Measurements from ENCODE around the gene RNF207.
"Not testable (repeated sequence)": the region's sequence is repeated elsewhere in the genome, so short reads cannot be mapped to it uniquely, and the experiment has no call there.

The RNF207 gene

GRCh38 chr1:6200188-6200809, 5.6 kb upstream of the RNF207 start:
- no peak for DNase-seq

- DNase-seq = no peak
Measured at GRCh38 chr1:6202256-6202655, 3.7 kb upstream of the RNF207 start.

GRCh38 chr1:6206520-6206855, 569 bp downstream of the RNF207 start:
- DNase-seq = no peak

GRCh38 chr1:6207075-6207885, 1.4 kb downstream of the RNF207 start:
- DNase-seq = no peak

- no peak for DNase-seq
Measured at GRCh38 chr1:6207921-6208320, 2.0 kb downstream of the RNF207 start.

- DNase-seq = no peak
Measured at GRCh38 chr1:6208723-6209660, 3.1 kb downstream of the RNF207 start.

DNA sequence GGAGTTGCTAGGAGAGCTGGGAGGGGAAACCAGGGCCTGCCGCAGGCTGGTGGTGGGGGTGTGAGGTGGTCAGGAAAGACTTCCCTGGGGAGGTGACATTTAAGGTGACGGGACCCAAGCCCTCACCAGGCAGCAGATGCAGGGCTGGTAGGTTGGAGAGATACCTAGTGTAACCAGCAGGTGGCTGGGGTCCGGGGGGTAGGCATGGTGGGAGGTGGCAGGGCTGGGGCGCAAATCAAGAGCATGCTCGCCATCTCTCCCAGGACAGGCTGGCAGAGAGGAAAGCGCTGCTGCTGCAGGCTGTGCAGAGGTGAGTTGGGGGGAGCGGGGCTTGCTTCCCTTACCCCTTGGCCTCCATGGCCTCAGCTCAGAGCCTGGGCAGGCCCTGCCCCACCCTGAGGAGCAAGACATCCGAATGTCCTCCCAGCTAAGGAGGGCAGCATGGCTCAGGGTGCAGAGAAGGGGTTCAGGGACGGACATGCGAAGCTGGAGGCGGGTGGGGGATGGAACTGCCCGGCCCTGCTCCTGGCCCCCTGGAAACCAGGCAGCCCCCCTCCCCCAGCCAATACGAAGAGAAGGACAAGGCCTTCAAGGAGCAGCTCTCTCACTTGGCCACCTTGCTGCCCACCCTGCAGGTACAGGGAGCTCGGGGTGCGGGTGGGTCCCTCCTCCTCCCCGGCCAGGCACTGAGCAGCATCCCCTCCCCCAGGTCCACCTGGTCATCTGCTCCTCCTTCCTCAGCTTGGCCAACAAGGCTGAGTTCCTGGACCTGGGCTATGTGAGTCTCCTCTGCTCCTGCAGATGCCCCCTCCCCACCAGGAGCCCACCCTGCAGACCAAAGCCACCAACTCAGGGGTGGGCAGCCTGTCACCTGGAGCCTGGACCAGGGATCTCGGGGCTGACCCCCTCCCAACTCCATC, 4.0 kb downstream of the RNF207 start:
- no peak for DNase-seq

DNA sequence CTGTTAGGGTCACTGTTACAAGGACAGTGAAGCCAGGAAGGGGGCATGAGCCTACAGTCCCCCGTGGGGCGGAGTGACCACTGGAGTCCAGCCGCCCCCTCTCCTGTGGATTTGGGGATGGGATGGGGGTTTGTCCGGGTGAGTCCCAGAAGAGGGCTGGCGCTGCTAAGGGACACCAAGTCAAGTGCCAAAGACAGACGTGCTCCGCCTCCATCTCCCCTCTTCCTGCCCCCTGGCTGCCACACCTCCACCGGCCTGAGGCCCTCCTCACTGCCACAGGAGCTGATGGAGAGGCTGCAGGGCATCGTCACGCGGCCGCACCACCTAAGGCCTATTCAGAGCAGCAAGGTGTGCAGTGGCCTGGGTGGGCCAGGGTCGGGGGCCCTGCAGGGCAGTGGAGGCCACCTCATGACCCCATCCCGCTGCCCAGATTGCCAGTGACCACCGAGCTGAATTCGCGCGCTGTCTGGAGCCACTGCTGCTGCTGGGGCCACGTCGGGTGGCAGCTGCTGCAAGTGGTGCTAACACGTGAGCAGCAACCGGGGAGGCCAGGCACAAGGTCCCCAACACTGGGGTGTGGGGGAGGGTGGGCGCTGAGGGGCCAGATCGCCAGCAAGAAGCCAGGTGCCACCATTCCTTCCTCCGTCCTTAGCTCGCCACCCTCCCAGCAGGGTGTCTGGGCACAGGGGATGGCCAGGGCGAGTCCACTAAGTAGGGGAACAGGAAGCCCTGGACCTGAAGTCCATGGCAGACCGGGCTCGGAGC, 4.9 kb downstream of the RNF207 start:
- DNase-seq = no peak

DNA sequence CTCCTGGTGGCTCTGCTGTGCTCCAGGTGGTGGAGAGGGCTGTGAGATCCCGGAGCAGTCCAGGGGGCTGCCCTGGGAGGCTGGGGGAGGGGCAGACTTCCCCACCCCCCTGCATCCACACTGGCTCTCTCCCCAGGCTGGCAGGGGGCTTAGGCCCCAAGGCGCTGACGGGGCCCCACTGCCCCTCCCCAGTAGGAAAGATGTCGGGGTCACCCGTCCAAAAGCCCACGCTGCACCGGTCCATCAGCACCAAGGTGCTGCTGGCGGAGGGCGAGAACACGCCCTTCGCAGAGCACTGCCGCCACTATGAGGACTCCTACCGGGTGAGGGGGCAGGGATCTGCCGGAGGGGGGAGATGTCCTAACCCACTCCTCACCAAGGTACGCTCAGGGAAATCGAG, 5.8 kb downstream of the RNF207 start:
- DNase-seq = no peak

DNA sequence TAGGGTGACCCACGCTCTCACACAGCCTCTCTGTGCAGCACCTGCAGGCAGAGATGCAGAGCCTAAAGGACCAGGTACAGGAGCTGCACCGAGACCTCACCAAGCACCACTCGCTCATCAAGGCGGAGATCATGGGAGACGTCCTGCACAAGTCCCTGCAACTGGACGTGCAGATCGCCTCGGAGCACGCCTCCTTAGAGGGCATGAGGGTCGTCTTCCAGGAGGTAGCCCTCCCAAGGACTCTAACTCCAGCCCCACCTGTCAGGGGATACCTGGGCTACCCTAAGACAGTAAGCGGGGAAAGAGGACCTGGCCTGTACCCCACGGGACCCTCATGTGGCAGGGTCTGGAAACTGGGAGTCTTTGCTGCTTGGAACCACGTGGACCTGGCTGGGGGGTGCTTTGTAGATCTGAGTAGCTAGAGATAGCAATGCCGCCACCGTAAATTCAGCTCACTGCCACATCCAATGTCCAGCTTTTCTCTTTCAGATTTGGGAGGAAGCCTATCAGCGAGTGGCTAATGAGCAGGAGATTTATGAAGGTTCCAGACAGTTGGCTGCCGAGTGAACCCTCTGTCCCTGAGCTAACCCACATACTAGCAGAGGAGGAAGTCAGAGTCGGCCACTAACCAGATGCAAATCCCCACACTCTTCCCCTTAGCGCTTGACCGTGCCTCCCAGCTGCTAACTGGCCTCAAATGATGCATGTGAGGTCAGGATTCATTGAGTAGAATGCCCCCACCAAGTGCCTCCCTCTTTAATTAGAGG, 6.5 kb downstream of the RNF207 start:
- no peak for DNase-seq

- DNase-seq = no peak
Measured at GRCh38 chr1:6218375-6219164, 12.7 kb downstream of the RNF207 start.

- DNase-seq = not testable (repeated sequence)
Measured at GRCh38 chr1:6219641-6220040, 13.7 kb downstream of the RNF207 start.

GRCh38 chr1:6220236-6220635, 14.3 kb downstream of the RNF207 start:
- no peak for DNase-seq

- DNase-seq = no peak
Measured at GRCh38 chr1:6221210-6221784, 15.4 kb downstream of the RNF207 start.

GRCh38 chr1:6222636-6223035, 16.7 kb downstream of the RNF207 start:
- no peak for DNase-seq

- no peak for DNase-seq
Measured at GRCh38 chr1:6223617-6224016, 17.7 kb downstream of the RNF207 start.

DNA sequence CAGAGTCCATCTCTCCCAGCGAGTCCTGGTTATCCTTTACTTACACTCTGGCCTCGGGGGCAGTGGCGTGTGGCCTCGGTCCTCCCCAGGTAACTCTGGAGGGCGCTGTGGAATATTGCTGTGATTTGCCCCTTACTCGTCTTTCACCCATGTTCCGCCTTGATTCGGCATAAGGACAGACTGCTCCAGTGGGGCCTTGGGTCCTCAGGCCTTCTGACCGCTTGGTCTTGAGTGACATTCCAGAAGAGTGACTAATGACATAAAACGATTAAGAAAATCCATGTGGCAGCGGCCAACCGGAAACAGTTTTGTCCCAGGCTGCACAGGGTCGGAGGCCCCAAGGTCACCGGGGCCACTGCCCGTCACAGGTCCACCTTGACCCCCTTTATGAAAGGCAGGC, 18.8 kb downstream of the RNF207 start:
- DNase-seq = no peak

DNA sequence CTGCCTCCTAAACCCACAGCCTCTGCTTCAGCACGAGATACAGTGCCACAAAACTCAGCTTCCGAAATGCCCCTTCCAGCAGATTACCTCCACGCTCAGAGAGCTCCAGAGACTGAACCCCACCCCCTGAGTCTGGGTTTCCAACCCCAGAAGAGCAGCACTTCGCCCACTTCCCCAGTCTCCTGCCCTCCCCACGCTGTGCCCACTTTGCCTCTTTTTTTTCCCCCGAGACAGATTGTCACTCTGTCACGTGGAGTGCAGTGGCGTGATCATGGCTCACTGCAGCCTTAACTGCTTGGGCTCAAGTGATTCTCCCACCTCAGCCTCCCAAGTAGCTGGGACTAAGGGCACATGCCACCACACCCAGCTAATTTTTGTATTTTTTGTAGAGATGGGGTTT, 19.7 kb downstream of the RNF207 start:
- DNase-seq = no peak

DNA sequence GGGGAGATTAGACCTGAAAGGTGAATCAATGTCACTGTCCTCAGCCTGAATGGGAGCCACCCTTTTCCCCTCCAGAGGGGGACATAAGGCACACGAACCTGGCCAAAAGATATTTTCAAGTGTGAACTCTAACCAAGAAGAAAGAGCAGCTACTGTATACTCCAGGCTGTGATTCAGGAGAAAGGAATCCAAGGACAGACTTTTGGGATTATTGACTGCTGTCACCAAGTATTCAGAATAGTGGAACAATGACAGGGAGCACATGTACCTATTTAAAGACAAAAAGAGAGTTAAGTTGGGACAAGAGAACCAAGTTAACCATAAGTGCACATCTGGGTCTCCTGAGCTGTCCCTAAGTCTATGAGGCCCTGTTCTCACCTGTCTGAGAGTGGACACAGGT, 27.5 kb downstream of the RNF207 start:
- DNase-seq = no peak
